H1 (cell line): Measurements from ENCODE around the gene SMC3. TPM values are rescaled to one million over a fixed set of nuclear protein-coding genes. Genes with fewer than 3 reads are reported as not detected.

ENCODE experiments used
- CTCF ChIA-PET: fragments of 300-600 bp; sonication (Branson Sonifier 250); formaldehyde crosslinking; loops from one replicate; lab custom pipeline; 2021; ENCODE audit not compliant: partially characterized antibody; lab: Charles Lee
- POLR2A ChIA-PET: fragments of 300-600 bp; sonication (Branson Sonifier 250); formaldehyde crosslinking; loops from one replicate; lab custom pipeline; 2021; ENCODE audit warnings: inconsistent platforms; ENCODE audit not compliant: partially characterized antibody; lab: Charles Lee
- DNase-seq, 2 experiments: peaks; one replicate each; pipeline versions ENCODE4 v3.0.0 to v3.0.0-alpha.2; 2010 to 2022; ENCODE audit warnings: low spot score in 2 of 2, low read depth in 1 of 2, mixed read lengths in 1 of 2
- FAIRE-seq: peaks from 2 replicates; lab custom pipeline; 2011; peaks lifted over from hg19 to GRCh38; lab: Jason Lieb, UNC
- H2AFZ ChIP-seq: 2 replicates; pipeline ENCODE4 v1.8.1; 2012; ENCODE audit warnings: low read length, inconsistent platforms
- H2AK5ac ChIP-seq: 2 replicates; pipeline ENCODE4 v1.6.1; 2013; ENCODE audit warnings: low read depth, low read length
- H2BK120ac ChIP-seq: replicated peaks from 2 replicates; pipeline ENCODE3; 2013; ENCODE audit warnings: low read depth, low read length, inconsistent platforms
- H2BK12ac ChIP-seq: 2 replicates; pipeline ENCODE4 v1.6.1; 2013; ENCODE audit warnings: low read depth, low read length
- H2BK15ac ChIP-seq: 2 replicates; pipeline ENCODE4 v1.6.1; 2013; ENCODE audit warnings: low read length
- H2BK20ac ChIP-seq: 2 replicates; pipeline ENCODE4 v1.6.1; 2013; ENCODE audit warnings: low read length
- H2BK5ac ChIP-seq: 2 replicates; pipeline ENCODE4 v1.6.1; 2013; ENCODE audit warnings: low read depth, low read length
- H3K14ac ChIP-seq: 2 replicates; pipeline ENCODE4 v1.6.1; 2013; ENCODE audit warnings: inconsistent platforms; ENCODE audit not compliant: insufficient read length
- H3K18ac ChIP-seq: 2 replicates; pipeline ENCODE4 v1.6.1; 2013; ENCODE audit warnings: low read length; ENCODE audit errors: extremely low read depth
- H3K23ac ChIP-seq: 2 replicates; pipeline ENCODE4 v1.6.1; 2013; ENCODE audit warnings: inconsistent platforms; ENCODE audit not compliant: insufficient read length
- H3K23me2 ChIP-seq: 2 replicates; pipeline ENCODE4 v1.6.1; 2013; ENCODE audit warnings: low read depth, low read length
- H3K27ac ChIP-seq: 2 replicates; pipeline ENCODE4 v1.6.1; 2011; ENCODE audit warnings: low read depth, low read length, inconsistent platforms
- H3K27me3 ChIP-seq, 4 experiments: replicated peaks in 1 of 4; 1 replicate in 1 of 4; 2 replicates in 3 of 4; pipeline versions ENCODE4 v1.6.1 to v1.8.1; 2011 to 2013; ENCODE audit warnings: low read length in 3 of 4, mild to moderate bottlenecking in 3 of 4, inconsistent platforms in 2 of 4, mixed read lengths in 2 of 4, moderate library complexity in 1 of 4; ENCODE audit not compliant: control insufficient read depth in 3 of 4, insufficient read depth in 3 of 4; ENCODE audit errors: extremely low read depth in 1 of 4
- H3K36me3 ChIP-seq, 4 experiments: 2 replicates each; pipeline versions ENCODE4 v1.6.1 to v1.8.1; 2011 to 2013; ENCODE audit warnings: mild to moderate bottlenecking in 4 of 4, low read length in 3 of 4, moderate library complexity in 2 of 4, control low read depth in 1 of 4, inconsistent platforms in 1 of 4; ENCODE audit not compliant: insufficient read depth in 4 of 4, control insufficient read depth in 2 of 4
- H3K4ac ChIP-seq: replicated peaks from 2 replicates; pipeline ENCODE3; 2013; ENCODE audit warnings: low read length, low read depth, mixed read lengths, inconsistent platforms; ENCODE audit not compliant: insufficient read length
- H3K4me1 ChIP-seq, 4 experiments: replicated peaks in 1 of 4; 1 replicate in 1 of 4; 2 replicates in 3 of 4; pipeline versions ENCODE4 v1.6.1 to v1.8.1; 2011 to 2013; ENCODE audit warnings: low read length in 3 of 4, inconsistent platforms in 2 of 4, mixed read lengths in 1 of 4; ENCODE audit not compliant: insufficient read depth in 4 of 4, control insufficient read depth in 3 of 4
- H3K4me2 ChIP-seq, 2 experiments: 2 replicates each; pipeline versions ENCODE4 v1.6.1 to v1.8.1; 2011 to 2013; ENCODE audit warnings: low read depth in 2 of 2, low read length in 2 of 2, control low read depth in 1 of 2, inconsistent platforms in 1 of 2, mild to moderate bottlenecking in 1 of 2; ENCODE audit not compliant: insufficient read depth in 1 of 2
- H3K4me3 ChIP-seq, 4 experiments: fragments of 200-600, 300-600 bp in 1 of 4; sonication (generic), shearing (Covaris generic), sonication (Bioruptor Twin) in 1 of 4; 2 replicates each; pipeline versions ENCODE4 v1.5.1 to v1.8.1; 2011 to 2016; ENCODE audit warnings: low read length in 4 of 4, low read depth in 3 of 4, control low read depth in 2 of 4, inconsistent platforms in 2 of 4, mild to moderate bottlenecking in 2 of 4, mixed read lengths in 1 of 4, moderate library complexity in 1 of 4; ENCODE audit not compliant: insufficient read depth in 2 of 4; ENCODE audit errors: extremely low read depth in 1 of 4
- H3K56ac ChIP-seq: replicated peaks from 2 replicates; pipeline ENCODE3; 2013; ENCODE audit warnings: low read depth, mild to moderate bottlenecking, mixed read lengths, low read length, inconsistent platforms; ENCODE audit not compliant: insufficient read length
- H3K79me1 ChIP-seq: 2 replicates; pipeline ENCODE4 v1.6.1; 2013; ENCODE audit warnings: low read depth, low read length, control low read depth
- H3K79me2 ChIP-seq, 2 experiments: 2 replicates each; pipeline versions ENCODE4 v1.6.1 to v1.8.1; 2012 to 2013; ENCODE audit warnings: low read length in 2 of 2, mild to moderate bottlenecking in 2 of 2, inconsistent platforms in 1 of 2; ENCODE audit not compliant: insufficient read depth in 2 of 2, control insufficient read depth in 1 of 2
- H3K9ac ChIP-seq, 4 experiments: replicated peaks in 1 of 4; 1 replicate in 1 of 4; 2 replicates in 3 of 4; pipeline versions ENCODE4 v1.6.1 to v1.8.1; 2011 to 2013; ENCODE audit warnings: low read depth in 3 of 4, low read length in 3 of 4, control low read depth in 2 of 4, mild to moderate bottlenecking in 2 of 4, moderate library complexity in 2 of 4, inconsistent platforms in 1 of 4; ENCODE audit errors: extremely low read depth in 1 of 4
- H3K9me3 ChIP-seq, 2 experiments: 2 replicates each; pipeline versions ENCODE4 v1.6.1 to v1.8.1; 2012 to 2013; ENCODE audit warnings: mild to moderate bottlenecking in 2 of 2, moderate library complexity in 2 of 2, control low read depth in 1 of 2, inconsistent platforms in 1 of 2, low read depth in 1 of 2, low read length in 1 of 2, mixed read lengths in 1 of 2; ENCODE audit not compliant: insufficient read depth in 2 of 2
- H4K20me1 ChIP-seq, 2 experiments: replicated peaks in 1 of 2; 2 replicates each; pipeline versions ENCODE3 to v1.8.1; 2011 to 2013; ENCODE audit warnings: inconsistent platforms in 2 of 2, low read length in 2 of 2, mild to moderate bottlenecking in 1 of 2; ENCODE audit not compliant: insufficient read depth in 2 of 2, control insufficient read depth in 1 of 2
- H4K5ac ChIP-seq: 2 replicates; pipeline ENCODE4 v1.6.1; 2013; ENCODE audit warnings: low read length, low read depth, mixed read lengths, inconsistent platforms; ENCODE audit not compliant: insufficient read length
- H4K8ac ChIP-seq: 2 replicates; pipeline ENCODE4 v1.8.0; 2013; ENCODE audit warnings: mild to moderate bottlenecking, moderate library complexity, low read length, inconsistent platforms; ENCODE audit not compliant: insufficient read depth; ENCODE audit errors: extremely low read depth
- H4K91ac ChIP-seq: replicated peaks from 2 replicates; pipeline ENCODE3; 2013; ENCODE audit warnings: low read length, mixed read lengths, inconsistent platforms; ENCODE audit not compliant: insufficient read length
- BRCA1 ChIP-seq: IDR thresholded peaks from 2 replicates; pipeline ENCODE4 v1.6.1; 2012; ENCODE audit warnings: low read depth, low read length, improper control_type of control experiment
- CBX5 ChIP-seq: fragments of 300-800, 300-1000 bp; sonication (generic); IDR thresholded peaks from 2 replicates; pipeline ENCODE4 v1.7.1; 2016; ENCODE audit warnings: antibody characterized with exemption, low read length, low read depth
- GTF2F1 ChIP-seq: IDR thresholded peaks from 2 replicates; pipeline ENCODE4 v1.6.1; 2012; ENCODE audit warnings: low read depth, low read length, improper control_type of control experiment, borderline replicate concordance
- SIN3A ChIP-seq, 2 experiments: IDR thresholded peaks in 1 of 2; conservative IDR thresholded peaks in 1 of 2; 2 replicates each; pipeline ENCODE4 v1.6.1; 2011 to 2012; ENCODE audit warnings: low read length in 2 of 2, improper control_type of control experiment in 1 of 2, low read depth in 1 of 2, mild to moderate bottlenecking in 1 of 2
- WGBS, 2 experiments: shearing (Covaris generic) in 1 of 2; methylation state at CpG; one replicate each; pipeline versions ENCODE4 v1.1.6 to v1.1.7; 2013 to 2015; ENCODE audit warnings: low lambda C conversion rate in 2 of 2, mixed read lengths in 2 of 2, inconsistent platforms in 1 of 2, low coverage in 1 of 2, missing lambda C conversion rate in 1 of 2; ENCODE audit not compliant: insufficient replicate concordance in 2 of 2, insufficient coverage in 1 of 2, insufficient read length in 1 of 2; ENCODE audit errors: extremely low coverage in 1 of 2, missing lambda C conversion rate in 1 of 2; 5-methylcytosine and 5-hydroxymethylcytosine counted together
- polyA plus RNA-seq, 7 experiments: library from polyadenylated mRNA; depleted of rRNA in 3 of 7; stranded (reverse) in 5 of 7; unstranded in 2 of 7; fragments of >200 nt in 5 of 7; fragments of 200-250 nt in 2 of 7; gene quantifications; 1 replicate in 5 of 7; 2 replicates in 1 of 7; 4 replicates in 1 of 7; pipeline versions ENCODE4 v1.2.1 to v1.2.3, GENCODE V29; 2011 to 2013; ENCODE audit warnings: missing spikeins in 2 of 7, mixed read lengths in 2 of 7
- total RNA-seq: library from RNA; stranded (reverse); fragmentation: NEBNext Ultra II Directional; extraction: Animal tissue kit (Norgen Biotek cat#: 25700); gene quantifications from 2 replicates; pipeline ENCODE4 v1.2.1, GENCODE V29; 2021
- TF ChIP-seq, protein P1 (sequence below): IDR thresholded peaks from 2 replicates; pipeline ENCODE4 v1.6.1; 2011; ENCODE audit warnings: low read depth, mild to moderate bottlenecking, low read length; ENCODE audit not compliant: insufficient read depth

Gene SMC3
- total and polyA plus RNA-seq, 2 of the 8 experiments (the other 6 are each of a cell fraction or from before 2014, with no cell fraction given) = 12.7 to 93.4 TPM

DNA sequence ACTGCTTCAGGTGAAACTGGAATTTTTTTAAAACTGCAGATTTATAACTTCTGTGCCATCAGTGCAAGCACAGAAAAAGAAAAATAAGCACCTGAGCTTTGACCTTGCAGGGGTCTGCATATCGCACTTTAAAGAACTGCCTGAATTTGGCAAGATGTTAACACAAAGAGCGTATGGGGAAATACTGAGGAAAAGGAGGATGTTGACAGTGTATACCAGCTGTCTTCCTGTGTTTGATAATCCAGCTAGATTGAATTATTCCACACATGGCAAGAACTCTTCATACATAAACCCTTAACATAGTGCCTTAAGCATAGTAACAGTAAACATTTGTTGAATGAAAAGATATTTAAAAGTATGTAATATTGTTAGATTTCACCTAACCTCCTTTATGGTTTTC is 30.0 kb downstream of the SMC3 start:
- no peaks in the 10 kb centered on the region for H3K23me2 ChIP-seq
- H3K4me3 ChIP-seq = no peak overlapping the region
- no peak overlapping the region for H2BK15ac ChIP-seq
- H2BK5ac ChIP-seq = no peak overlapping the region
- no peaks in the 10 kb centered on the region for H3K79me1 ChIP-seq
- no peak overlapping the region for H3K9ac ChIP-seq
- no peak overlapping the region for H2BK12ac ChIP-seq
- H2AFZ ChIP-seq = no peak overlapping the region
- H3K27me3 ChIP-seq = no peaks in the 10 kb centered on the region
- H3K9me3 ChIP-seq = no peaks in the 10 kb centered on the region
- peaks cover 9 to 87% (median 43%) of the 10 kb centered on the region in 4 experiments for H3K36me3 ChIP-seq
- H3K56ac ChIP-seq = no peak overlapping the region
- no peak overlapping the region for H2BK20ac ChIP-seq
- no peak for TF ChIP-seq BRCA1
- TF ChIP-seq SIN3A (conservative IDR thresholded peaks at IDR 0.05 in 1 of 2, IDR thresholded peaks at IDR 0.05 in 1 of 2; ENCODE audit: low read depth in 1 of 2, low read length in 2 of 2) = no peak
- TF ChIP-seq CBX5 = no peak
- TF ChIP-seq GTF2F1 = no peak
- TF ChIP-seq, protein P1, sequence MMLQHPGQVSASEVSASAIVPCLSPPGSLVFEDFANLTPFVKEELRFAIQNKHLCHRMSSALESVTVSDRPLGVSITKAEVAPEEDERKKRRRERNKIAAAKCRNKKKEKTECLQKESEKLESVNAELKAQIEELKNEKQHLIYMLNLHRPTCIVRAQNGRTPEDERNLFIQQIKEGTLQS = no peak
- no peaks in the 10 kb centered on the region for H3K79me2 ChIP-seq
- FAIRE-seq = no peak
- peaks cover 0 to 3% of the 10 kb centered on the region in 2 experiments for H4K20me1 ChIP-seq
- ChIA-PET POLR2A (interaction anchor here (1.1 to 2.2 kb wide), 6 partner anchors 10 to 301 kb away, joined by 3 to 9 read pairs (median 4); no protein-coding TSS in a partner anchor), CTCF (interaction anchor here (8.1 kb wide), 1 partner anchor 9 kb away, joined by 50 read pairs; no protein-coding TSS in a partner anchor)
- WGBS, 2 experiments = 97% methylated on average over 2 of the region's 2 CpGs; no CpG with 5 or more reads in 1 of the 2 experiments
- no peak overlapping the region for H4K5ac ChIP-seq
- H3K4me1 ChIP-seq = no peaks in the 10 kb centered on the region
- H3K4ac ChIP-seq = no peak overlapping the region
- H3K27ac ChIP-seq = no peak overlapping the region
- H2BK120ac ChIP-seq = no peak overlapping the region
- no peak overlapping the region for H3K14ac ChIP-seq
- no peak overlapping the region for H2AK5ac ChIP-seq
- no peak overlapping the region for H3K18ac ChIP-seq
- no peak for DNase-seq
- H3K23ac ChIP-seq = no peak overlapping the region
- H4K91ac ChIP-seq = no peak overlapping the region
- H3K4me2 ChIP-seq = no peak overlapping the region
- H4K8ac ChIP-seq = no peak overlapping the region
